Measurements from ENCODE around the gene TAC1.

DNA sequence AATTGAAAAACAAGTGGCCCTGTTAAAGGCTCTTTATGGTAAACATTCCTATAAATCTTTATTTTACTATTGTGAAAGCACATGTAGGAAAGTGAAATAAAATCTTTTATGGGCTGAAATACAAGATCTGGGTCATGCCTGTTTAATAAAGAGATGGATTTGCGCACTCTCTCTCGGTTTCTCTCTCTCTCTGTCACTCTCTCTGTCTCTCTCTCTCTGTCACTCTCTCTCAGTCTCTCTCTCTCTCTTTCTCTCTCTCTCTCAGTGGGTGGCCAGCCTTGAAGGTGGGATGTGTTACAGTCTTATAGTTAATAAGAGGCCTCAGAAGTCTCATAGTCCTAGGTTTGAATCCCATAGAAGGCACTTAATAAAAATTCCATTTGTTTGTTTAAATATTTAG is 2.4 kb downstream of the TAC1 start:
- TF ChIP-seq, protein P1, sequence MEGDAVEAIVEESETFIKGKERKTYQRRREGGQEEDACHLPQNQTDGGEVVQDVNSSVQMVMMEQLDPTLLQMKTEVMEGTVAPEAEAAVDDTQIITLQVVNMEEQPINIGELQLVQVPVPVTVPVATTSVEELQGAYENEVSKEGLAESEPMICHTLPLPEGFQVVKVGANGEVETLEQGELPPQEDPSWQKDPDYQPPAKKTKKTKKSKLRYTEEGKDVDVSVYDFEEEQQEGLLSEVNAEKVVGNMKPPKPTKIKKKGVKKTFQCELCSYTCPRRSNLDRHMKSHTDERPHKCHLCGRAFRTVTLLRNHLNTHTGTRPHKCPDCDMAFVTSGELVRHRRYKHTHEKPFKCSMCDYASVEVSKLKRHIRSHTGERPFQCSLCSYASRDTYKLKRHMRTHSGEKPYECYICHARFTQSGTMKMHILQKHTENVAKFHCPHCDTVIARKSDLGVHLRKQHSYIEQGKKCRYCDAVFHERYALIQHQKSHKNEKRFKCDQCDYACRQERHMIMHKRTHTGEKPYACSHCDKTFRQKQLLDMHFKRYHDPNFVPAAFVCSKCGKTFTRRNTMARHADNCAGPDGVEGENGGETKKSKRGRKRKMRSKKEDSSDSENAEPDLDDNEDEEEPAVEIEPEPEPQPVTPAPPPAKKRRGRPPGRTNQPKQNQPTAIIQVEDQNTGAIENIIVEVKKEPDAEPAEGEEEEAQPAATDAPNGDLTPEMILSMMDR (IDR thresholded peaks at IDR 0.05; ENCODE audit: insufficient read depth, low read depth, low read length): no peak
- no peak for TF ChIP-seq EZH2 (IDR thresholded peaks at IDR 0.05; ENCODE audit: insufficient read depth, low read length)

Measured in astrocyte (in vitro differentiated cells and primary cell).